HG03064 (cell line): ENCODE measurements around the gene CDK16.

ENCODE experiments used
- ATAC-seq: cut with Tn5 transposase; IDR thresholded peaks from one replicate; pipeline ENCODE4 v1.9.1; 2021; ENCODE audit warnings: low read depth; ENCODE audit not compliant: unreplicated experiment

Gene CDK16

GRCh38 chrX:47204970-47205369 lies 13.5 kb upstream of the CDK16 start:
- no peak for ATAC-seq

GRCh38 chrX:47206316-47206715 lies 12.2 kb upstream of the CDK16 start:
- ATAC-seq = no peak

- ATAC-seq = no peak
These were observed 10.4 kb upstream of the CDK16 start for GRCh38 chrX:47208108-47208507.

GRCh38 chrX:47209508-47210238 lies 8.8 kb upstream of the CDK16 start:
- no peak for ATAC-seq

- ATAC-seq = no peak
These were observed 7.6 kb upstream of the CDK16 start for GRCh38 chrX:47210661-47211425.

GRCh38 chrX:47212381-47213293 lies 5.8 kb upstream of the CDK16 start:
- no peak for ATAC-seq

- no peak for ATAC-seq
These were observed 3.9 kb upstream of the CDK16 start for GRCh38 chrX:47214435-47215077.

- ATAC-seq = no peak
These were observed 3.1 kb upstream of the CDK16 start for GRCh38 chrX:47215291-47215900.

- no peak for ATAC-seq
These were observed 2.0 kb upstream of the CDK16 start for GRCh38 chrX:47216393-47216925.

- ATAC-seq = no peak
These were observed 1.2 kb upstream of the CDK16 start for GRCh38 chrX:47217121-47217851.

GRCh38 chrX:47217852-47218279 lies 615 bp upstream of the CDK16 start:
- peak; percentile 83 for ATAC-seq

- ATAC-seq = no peak
These were observed 687 bp downstream of the CDK16 start for GRCh38 chrX:47218920-47219815.

GRCh38 chrX:47221756-47222155 lies 3.3 kb downstream of the CDK16 start:
- no peak for ATAC-seq

- no peak for ATAC-seq
These were observed 4.4 kb downstream of the CDK16 start for GRCh38 chrX:47222751-47223350.

- no peak for ATAC-seq
These were observed 5.2 kb downstream of the CDK16 start for GRCh38 chrX:47223476-47224250.

- ATAC-seq = no peak
These were observed 5.9 kb downstream of the CDK16 start for GRCh38 chrX:47224266-47224895.

- no peak for ATAC-seq
These were observed 6.4 kb downstream of the CDK16 start for GRCh38 chrX:47224896-47225290.
